ENCODE data around the gene ARHGAP15.

The ARHGAP15 gene

DNA sequence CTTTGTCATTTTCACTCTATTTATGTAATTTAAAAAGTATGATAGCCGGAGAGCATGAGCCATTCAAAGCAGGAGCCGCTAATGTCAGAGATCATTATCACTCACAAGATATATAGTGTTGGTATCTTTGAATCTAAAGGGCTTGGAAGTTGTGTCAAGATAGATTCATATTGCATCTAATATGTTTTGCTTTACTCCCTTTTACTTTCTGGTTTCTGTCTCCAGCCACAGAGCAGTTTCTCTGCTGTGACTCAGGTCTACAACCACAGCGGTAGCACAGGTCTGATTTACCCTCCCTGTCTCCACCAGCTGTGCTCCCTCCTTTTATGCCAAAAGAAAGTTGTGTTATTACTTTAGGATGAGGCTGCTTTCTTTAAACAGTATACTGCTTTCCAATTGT, 424.0 kb downstream of the ARHGAP15 start:
- Histone ChIP-seq H3K9me3 (no peaks in the 10 kb centered on the region), H3K27me3 (no peaks in the 10 kb centered on the region), H3K36me3 (0 out of 2 replicates have a peak, but pooled peaks cover 6% of the 10 kb centered on the region), H3K4me1 (no peaks in the 10 kb centered on the region), H3K9ac (no peak overlapping the region), H3K4me2 (no peak overlapping the region), H3K27ac (no peak overlapping the region), H3K4me3 (no peak overlapping the region), H4K20me1 (no peaks in the 10 kb centered on the region)
- TF ChIP-seq Cebpa-rat (IDR thresholded peaks at IDR 0.05) = no peak

DNA sequence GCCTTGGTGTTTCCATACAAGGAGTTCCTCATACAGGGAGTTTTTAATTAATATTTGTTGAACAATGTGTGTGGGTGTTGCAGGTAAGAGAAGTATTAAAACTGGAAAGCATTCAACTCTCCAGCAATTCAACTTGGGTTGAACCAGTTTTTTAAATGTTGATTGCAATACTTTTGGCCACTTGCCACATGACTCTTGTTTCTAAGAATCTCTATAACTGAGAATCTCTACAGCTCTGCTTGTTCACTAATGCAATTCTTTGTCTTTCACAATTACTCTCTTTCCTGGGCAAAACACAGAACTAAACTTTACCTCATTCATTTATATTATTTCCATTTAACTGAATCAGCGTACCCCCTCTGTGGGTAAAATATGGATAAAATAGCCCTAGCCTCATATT, 429.4 kb downstream of the ARHGAP15 start:
- Histone ChIP-seq H3K27me3 (no peaks in the 10 kb centered on the region), H3K36me3 (0 out of 2 replicates have a peak, but pooled peaks cover 11% of the 10 kb centered on the region), H3K4me2 (no peak overlapping the region), H3K27ac (no peak overlapping the region), H3K4me1 (no peaks in the 10 kb centered on the region), H4K20me1 (no peaks in the 10 kb centered on the region), H3K4me3 (no peak overlapping the region), H3K9ac (no peak overlapping the region), H3K9me3 (no peaks in the 10 kb centered on the region)
- TF ChIP-seq Cebpa-rat (IDR thresholded peaks at IDR 0.05) = no peak

DNA sequence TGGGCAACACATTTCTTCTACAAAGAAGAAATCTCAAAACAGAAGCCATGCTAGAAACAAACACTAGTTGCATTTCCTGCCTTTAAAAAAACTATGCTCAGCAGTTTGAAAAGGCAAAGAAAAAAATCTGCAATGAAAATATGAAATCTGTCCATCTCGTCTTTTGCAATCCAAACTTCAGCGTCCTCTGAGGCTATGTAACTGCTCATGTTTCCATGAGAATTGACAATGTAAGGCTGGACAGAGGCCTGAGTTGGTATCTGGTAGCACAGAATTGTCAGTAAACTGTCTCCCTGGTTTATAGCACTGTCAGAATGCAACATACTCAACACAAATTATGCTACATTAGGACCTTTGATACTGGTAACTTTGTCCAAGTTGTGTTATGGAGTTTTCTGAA, 429.9 kb downstream of the ARHGAP15 start:
- H4K20me1 ChIP-seq = no peaks in the 10 kb centered on the region
- H3K36me3 ChIP-seq = 0 out of 2 replicates have a peak, but pooled peaks cover 11% of the 10 kb centered on the region
- H3K4me2 ChIP-seq = no peak overlapping the region
- H3K4me1 ChIP-seq = no peaks in the 10 kb centered on the region
- TF ChIP-seq Cebpa-rat (IDR thresholded peaks at IDR 0.05) = no peak
- no peaks in the 10 kb centered on the region for H3K27me3 ChIP-seq
- no peak overlapping the region for H3K27ac ChIP-seq
- no peak overlapping the region for H3K4me3 ChIP-seq
- no peak overlapping the region for H3K9ac ChIP-seq
- no peaks in the 10 kb centered on the region for H3K9me3 ChIP-seq

DNA sequence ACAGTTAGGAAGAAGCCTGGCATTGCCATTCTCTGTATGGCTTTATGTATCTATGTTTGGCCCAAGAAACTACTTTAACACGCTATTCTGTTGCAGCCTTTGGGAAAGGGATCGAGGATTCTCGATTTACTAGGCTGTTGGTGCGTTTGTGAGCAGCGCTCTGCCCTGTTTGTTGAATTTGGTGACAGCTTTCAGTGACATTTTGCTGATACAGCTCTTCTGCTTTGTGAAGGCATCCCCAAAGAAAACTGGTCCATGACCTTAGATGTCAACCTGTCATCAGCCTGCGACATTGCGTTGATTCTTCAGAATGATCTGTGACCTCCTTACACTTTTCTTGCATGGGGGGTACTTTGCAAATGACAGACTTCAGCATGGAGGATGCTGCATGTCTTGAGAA, 431.5 kb downstream of the ARHGAP15 start:
- H4K20me1 ChIP-seq = no peaks in the 10 kb centered on the region
- H3K36me3 ChIP-seq = 0 out of 2 replicates have a peak, but pooled peaks cover 11% of the 10 kb centered on the region
- no peak for TF ChIP-seq Cebpa-rat (IDR thresholded peaks at IDR 0.05)
- no peak overlapping the region for H3K9ac ChIP-seq
- no peak overlapping the region for H3K4me2 ChIP-seq
- H3K27ac ChIP-seq = no peak overlapping the region
- H3K4me3 ChIP-seq = no peak overlapping the region
- no peaks in the 10 kb centered on the region for H3K4me1 ChIP-seq
- H3K27me3 ChIP-seq = no peaks in the 10 kb centered on the region
- H3K9me3 ChIP-seq = no peaks in the 10 kb centered on the region

DNA sequence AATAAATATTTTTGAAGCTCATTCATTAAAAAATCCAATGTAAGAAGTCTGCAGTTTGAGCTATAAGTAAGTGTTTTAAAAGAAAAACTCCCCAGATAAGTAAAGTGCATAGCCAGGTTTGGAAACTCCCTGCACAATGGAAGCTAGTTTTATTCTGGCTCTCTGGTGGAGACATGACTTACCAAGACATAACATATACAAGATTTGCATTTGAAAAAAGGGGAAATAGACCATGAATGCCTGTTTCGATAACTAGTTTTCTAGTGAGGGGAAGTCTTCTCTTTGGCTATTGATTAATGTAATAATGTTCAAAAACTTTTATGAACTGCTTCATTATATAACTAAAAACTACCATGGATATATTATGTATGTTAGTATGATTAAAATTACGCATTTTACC, 435.2 kb downstream of the ARHGAP15 start:
- Histone ChIP-seq H3K4me3 (no peak overlapping the region), H3K27ac (no peak overlapping the region), H3K4me2 (no peak overlapping the region), H3K9ac (no peak overlapping the region), H3K9me3 (no peaks in the 10 kb centered on the region), H3K4me1 (no peaks in the 10 kb centered on the region), H3K36me3 (0 out of 2 replicates have a peak, but pooled peaks cover 17% of the 10 kb centered on the region), H3K27me3 (no peaks in the 10 kb centered on the region), H4K20me1 (no peaks in the 10 kb centered on the region)
- no peak for TF ChIP-seq Cebpa-rat (IDR thresholded peaks at IDR 0.05)

DNA sequence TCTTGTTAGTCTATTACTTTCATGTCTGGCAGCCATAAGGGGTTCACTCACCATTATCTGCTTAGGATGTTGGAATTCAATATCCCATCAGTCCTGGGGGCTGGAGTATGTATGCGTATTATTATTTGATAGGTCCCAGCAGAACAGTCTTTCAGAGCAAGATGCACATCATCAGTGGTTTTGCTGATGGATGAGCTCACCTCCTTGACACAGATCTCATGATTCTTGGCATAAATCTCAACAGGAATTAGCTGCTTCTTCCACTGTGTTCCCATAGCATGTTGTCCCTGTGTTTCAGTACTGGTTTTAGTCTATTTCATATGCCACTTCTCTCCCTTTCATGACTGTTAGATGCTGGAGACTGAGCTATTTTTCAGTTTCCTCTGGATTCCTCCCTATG, 442.5 kb downstream of the ARHGAP15 start:
- Histone ChIP-seq H4K20me1 (no peaks in the 10 kb centered on the region), H3K4me1 (no peaks in the 10 kb centered on the region), H3K4me3 (no peak overlapping the region), H3K9ac (no peak overlapping the region), H3K36me3 (0 out of 2 replicates have a peak, but pooled peaks cover 12% of the 10 kb centered on the region), H3K27me3 (no peaks in the 10 kb centered on the region), H3K27ac (no peak overlapping the region), H3K9me3 (no peaks in the 10 kb centered on the region), H3K4me2 (no peak overlapping the region)
- TF ChIP-seq Cebpa-rat (IDR thresholded peaks at IDR 0.05) = no peak

DNA sequence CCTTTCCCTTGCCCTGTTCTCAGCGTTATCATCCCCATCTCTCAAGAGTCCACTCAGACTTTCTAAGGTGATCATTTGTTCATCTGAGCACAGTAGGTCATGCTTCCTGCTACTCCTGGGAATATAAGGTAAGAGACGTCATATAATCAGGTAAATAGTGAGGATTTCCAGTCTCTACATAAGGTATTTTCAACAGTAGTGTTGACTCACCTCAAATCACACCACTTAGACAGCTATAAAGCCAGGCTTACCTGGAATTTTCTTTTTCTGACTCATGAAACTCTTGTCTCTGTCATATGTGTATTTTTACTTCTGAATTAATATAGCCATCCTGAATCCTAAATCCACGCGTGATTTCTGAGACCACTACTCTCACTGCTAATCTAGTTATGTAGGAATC, 443.2 kb downstream of the ARHGAP15 start:
- Histone ChIP-seq H3K4me1 (no peaks in the 10 kb centered on the region), H3K36me3 (0 out of 2 replicates have a peak, but pooled peaks cover 6% of the 10 kb centered on the region), H3K4me2 (no peak overlapping the region), H3K9ac (no peak overlapping the region), H3K4me3 (no peak overlapping the region), H4K20me1 (no peaks in the 10 kb centered on the region), H3K9me3 (no peaks in the 10 kb centered on the region), H3K27me3 (no peaks in the 10 kb centered on the region), H3K27ac (no peak overlapping the region)
- no peak for TF ChIP-seq Cebpa-rat (IDR thresholded peaks at IDR 0.05)

DNA sequence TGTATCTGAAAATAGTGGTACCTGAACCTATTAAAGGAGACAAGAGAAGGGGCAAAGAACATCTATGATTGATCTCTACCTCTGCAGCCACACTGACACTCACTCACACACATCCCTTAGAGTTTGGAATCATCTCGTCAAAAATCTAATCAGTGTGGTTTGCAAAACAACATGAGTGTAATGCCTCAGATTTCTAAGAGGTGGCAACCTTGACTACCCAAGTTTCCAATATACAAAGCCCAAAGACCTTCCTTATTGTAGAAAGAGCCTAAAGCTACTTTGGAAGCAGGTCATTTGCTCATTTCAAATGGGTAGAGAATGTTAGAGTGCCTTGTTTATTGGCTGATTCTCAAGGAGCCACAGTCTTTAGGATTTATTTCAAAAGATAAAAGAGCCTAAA, 444.9 kb downstream of the ARHGAP15 start:
- no peaks in the 10 kb centered on the region for H3K27me3 ChIP-seq

DNA sequence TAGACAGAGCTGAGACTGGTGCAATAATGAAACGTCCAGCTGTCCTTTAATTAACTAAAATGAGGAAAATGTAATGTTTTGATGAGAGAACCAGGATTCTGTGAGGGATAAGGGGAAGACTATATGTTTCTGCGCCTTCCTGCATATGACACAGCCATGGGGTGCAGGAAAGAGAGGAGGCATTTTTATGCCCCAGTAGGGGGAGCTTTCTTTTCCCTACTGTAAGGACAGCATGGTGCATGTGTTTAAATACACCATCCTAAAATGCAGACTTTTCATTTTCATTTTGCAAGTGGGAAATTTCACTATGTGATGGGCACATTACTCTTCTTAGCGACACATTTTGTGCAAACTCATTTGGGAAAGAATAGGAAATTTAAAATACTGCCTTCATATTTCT, 446.1 kb downstream of the ARHGAP15 start:
- no peaks in the 10 kb centered on the region for H3K27me3 ChIP-seq
- H3K4me1 ChIP-seq = no peaks in the 10 kb centered on the region
- 0 out of 2 replicates have a peak, but pooled peaks cover 3% of the 10 kb centered on the region for H3K36me3 ChIP-seq
- no peak overlapping the region for H3K4me3 ChIP-seq
- H3K27ac ChIP-seq = no peak overlapping the region
- H4K20me1 ChIP-seq = no peaks in the 10 kb centered on the region
- H3K9me3 ChIP-seq = no peaks in the 10 kb centered on the region
- H3K4me2 ChIP-seq = no peak overlapping the region
- no peak overlapping the region for H3K9ac ChIP-seq
- TF ChIP-seq Cebpa-rat (IDR thresholded peaks at IDR 0.05) = no peak

More for the DNA sequence above, 444.9 kb downstream of the ARHGAP15 start:
- no peaks in the 10 kb centered on the region for H3K9me3 ChIP-seq
- H3K4me1 ChIP-seq = no peaks in the 10 kb centered on the region
- H3K4me2 ChIP-seq = no peak overlapping the region
- no peak for TF ChIP-seq Cebpa-rat (IDR thresholded peaks at IDR 0.05)
- H3K36me3 ChIP-seq = 0 out of 2 replicates have a peak, but pooled peaks cover 3% of the 10 kb centered on the region
- H4K20me1 ChIP-seq = no peaks in the 10 kb centered on the region
- H3K9ac ChIP-seq = no peak overlapping the region
- no peak overlapping the region for H3K27ac ChIP-seq
- no peak overlapping the region for H3K4me3 ChIP-seq

DNA sequence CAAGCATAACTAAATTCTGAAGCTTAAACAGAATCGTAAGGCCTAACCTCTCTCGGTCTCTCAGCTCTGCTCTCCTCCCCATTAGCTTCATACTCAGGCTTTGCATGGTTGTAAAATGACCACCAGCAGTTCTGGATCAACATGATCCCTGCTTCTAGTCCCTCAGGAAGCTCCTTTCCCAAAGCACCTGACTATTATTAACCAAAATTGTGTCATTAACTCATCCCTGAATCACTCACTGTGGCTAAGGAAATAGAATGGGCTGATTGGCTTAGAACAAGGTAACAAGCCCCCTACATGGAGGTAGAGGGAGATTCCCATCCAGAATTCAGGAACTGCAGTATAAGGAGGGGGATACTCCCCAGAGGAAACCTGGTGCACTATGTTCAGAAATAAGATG, 448.3 kb downstream of the ARHGAP15 start:
- 0 out of 2 replicates have a peak, but pooled peaks cover 5% of the 10 kb centered on the region for H3K4me1 ChIP-seq
- H3K27ac ChIP-seq = no peak overlapping the region
- no peak overlapping the region for H3K4me3 ChIP-seq
- H3K9me3 ChIP-seq = no peaks in the 10 kb centered on the region
- no peak for TF ChIP-seq Cebpa-rat (IDR thresholded peaks at IDR 0.05)
- H3K9ac ChIP-seq = no peak overlapping the region
- H3K36me3 ChIP-seq = no peaks in the 10 kb centered on the region
- H3K4me2 ChIP-seq = no peak overlapping the region
- no peaks in the 10 kb centered on the region for H3K27me3 ChIP-seq
- H4K20me1 ChIP-seq = no peaks in the 10 kb centered on the region

DNA sequence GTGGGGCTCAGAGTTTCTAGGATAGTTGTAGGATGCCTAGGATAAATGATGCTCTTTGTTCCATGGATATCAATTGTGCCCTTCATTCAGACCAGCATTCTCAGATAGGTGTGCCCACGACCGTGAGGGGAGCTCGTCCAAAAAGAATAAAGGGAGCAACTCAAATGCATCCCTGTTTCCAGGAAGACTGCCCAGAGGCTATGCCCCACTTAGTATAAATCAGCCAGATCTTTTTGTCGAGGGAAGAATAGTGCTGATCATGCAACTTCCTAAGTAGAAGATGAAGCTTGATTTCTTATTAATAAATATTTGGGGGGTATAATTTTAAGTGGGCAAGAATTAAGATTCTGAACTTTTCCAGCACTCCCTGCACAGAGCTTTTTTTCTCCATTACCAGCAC, 450.2 kb downstream of the ARHGAP15 start:
- no peak for TF ChIP-seq Cebpa-rat (IDR thresholded peaks at IDR 0.05)
- Histone ChIP-seq H3K36me3 (no peaks in the 10 kb centered on the region), H3K4me2 (no peak overlapping the region), H4K20me1 (no peaks in the 10 kb centered on the region), H3K4me3 (no peak overlapping the region), H3K9me3 (no peaks in the 10 kb centered on the region), H3K9ac (no peak overlapping the region), H3K4me1 (0 out of 2 replicates have a peak, but pooled peaks cover 5% of the 10 kb centered on the region), H3K27me3 (no peaks in the 10 kb centered on the region), H3K27ac (no peak overlapping the region)

All from BLaER1 (cell line).